Neural cell (in vitro differentiated cells): ENCODE measurements around the gene RMDN2. TPM values are rescaled to one million over a fixed set of nuclear protein-coding genes. Genes with fewer than 3 reads are reported as not detected.
"Not testable (repeated sequence)": the region's sequence is repeated elsewhere in the genome, so short reads cannot be mapped to it uniquely, and the experiment has no call there.

Experiments used
- H2AFZ ChIP-seq: fragments of 200-600, 300-800 bp; sonication (generic), shearing (Covaris generic); 2 replicates; pipeline ENCODE4 v1.6.0; 2014; ENCODE audit warnings: low read depth, mild to moderate bottlenecking, antibody characterized with exemption, low read length, moderate library complexity
- H3F3A ChIP-seq: fragments of 200-600 bp; shearing (Covaris generic); 2 replicates; pipeline ENCODE4 v1.6.1; 2016; ENCODE audit warnings: mild to moderate bottlenecking, moderate library complexity, mixed read lengths, antibody characterized with exemption, low read length; ENCODE audit not compliant: insufficient read depth, poor library complexity, severe bottlenecking
- H3K27ac ChIP-seq: fragments of 200-600, 300-800 bp; sonication (generic), shearing (Covaris generic); 2 replicates; pipeline ENCODE4 v1.5.1; 2014; ENCODE audit warnings: mild to moderate bottlenecking, low read length, moderate library complexity
- H3K27me3 ChIP-seq: fragments of 300-800, 200-600 bp; sonication (generic), shearing (Covaris generic); 2 replicates; pipeline ENCODE4 v1.6.0; 2014; ENCODE audit warnings: mild to moderate bottlenecking, low read depth, low read length, moderate library complexity; ENCODE audit not compliant: insufficient read depth
- H3K36me3 ChIP-seq: fragments of 300-800, 200-600 bp; sonication (generic), shearing (Covaris generic); 2 replicates; pipeline ENCODE4 v1.5.1; 2014; ENCODE audit warnings: mild to moderate bottlenecking, antibody characterized with exemption, low read length, moderate library complexity; ENCODE audit not compliant: insufficient read depth
- H3K4me2 ChIP-seq: fragments of 300-800, 200-600 bp; sonication (generic), shearing (Covaris generic); 2 replicates; pipeline ENCODE4 v1.6.0; 2014; ENCODE audit warnings: mild to moderate bottlenecking, low read length
- H3K4me3 ChIP-seq: fragments of 300-800, 200-600 bp; sonication (generic), shearing (Covaris generic); 2 replicates; pipeline ENCODE4 v1.5.1; 2014; ENCODE audit warnings: mild to moderate bottlenecking, low read length, moderate library complexity
- H3K79me2 ChIP-seq: fragments of 200-600 bp; shearing (Covaris generic); replicated peaks from 2 replicates; pipeline ENCODE4 v1.6.0; 2014; ENCODE audit warnings: mild to moderate bottlenecking, low read length, moderate library complexity; ENCODE audit not compliant: insufficient read depth
- H3K9ac ChIP-seq: fragments of 300-800, 200-600 bp; sonication (generic), shearing (Covaris generic); 2 replicates; pipeline ENCODE4 v1.6.1; 2016; ENCODE audit warnings: mild to moderate bottlenecking, low read length, mixed read lengths
- H3K9me2 ChIP-seq: fragments of 200-600 bp; shearing (Covaris generic); 2 replicates; pipeline ENCODE4 v1.6.1; 2016; ENCODE audit warnings: mild to moderate bottlenecking, low read length, mixed read lengths; ENCODE audit not compliant: insufficient read depth
- H3K9me3 ChIP-seq: fragments of 200-600, 300-800 bp; sonication (generic), shearing (Covaris generic); 2 replicates; pipeline ENCODE4 v1.6.1; 2016; ENCODE audit warnings: mild to moderate bottlenecking, mixed run types, low read length, moderate library complexity, mixed read lengths
- H4K20me1 ChIP-seq: fragments of 200-600 bp; shearing (Covaris generic); 2 replicates; pipeline ENCODE4 v1.6.1; 2016; ENCODE audit warnings: mild to moderate bottlenecking, mixed run types; ENCODE audit not compliant: insufficient read depth
- EP300 ChIP-seq: fragments of 450-650 bp; conservative IDR thresholded peaks from 2 replicates; pipeline ENCODE4 v1.6.1; 2014; ENCODE audit warnings: antibody characterized with exemption, mild to moderate bottlenecking, moderate library complexity; ENCODE audit not compliant: poor library complexity, severe bottlenecking
- MXI1 ChIP-seq: fragments of 450-650 bp; conservative IDR thresholded peaks from 2 replicates; pipeline ENCODE4 v1.6.1; 2014; ENCODE audit warnings: antibody characterized with exemption, mild to moderate bottlenecking; ENCODE audit not compliant: poor library complexity, severe bottlenecking
- RAD21 ChIP-seq: fragments of 450-650 bp; conservative IDR thresholded peaks from 2 replicates; pipeline ENCODE4 v1.6.1; 2014; ENCODE audit warnings: antibody characterized with exemption, mild to moderate bottlenecking, moderate library complexity
- SMC3 ChIP-seq: fragments of 450-650 bp; conservative IDR thresholded peaks from 2 replicates; pipeline ENCODE4 v1.6.1; 2014; ENCODE audit warnings: antibody characterized with exemption, mild to moderate bottlenecking, moderate library complexity; ENCODE audit not compliant: poor library complexity
- polyA plus RNA-seq: library from polyadenylated mRNA; depleted of rRNA; stranded (reverse); fragments of >200 nt; gene quantifications from 2 replicates; pipeline ENCODE4 v1.2.3, GENCODE V29; 2014

The RMDN2 gene
- polyA plus RNA-seq, 1 donor from 2014 or later: 5.5 TPM

DNA sequence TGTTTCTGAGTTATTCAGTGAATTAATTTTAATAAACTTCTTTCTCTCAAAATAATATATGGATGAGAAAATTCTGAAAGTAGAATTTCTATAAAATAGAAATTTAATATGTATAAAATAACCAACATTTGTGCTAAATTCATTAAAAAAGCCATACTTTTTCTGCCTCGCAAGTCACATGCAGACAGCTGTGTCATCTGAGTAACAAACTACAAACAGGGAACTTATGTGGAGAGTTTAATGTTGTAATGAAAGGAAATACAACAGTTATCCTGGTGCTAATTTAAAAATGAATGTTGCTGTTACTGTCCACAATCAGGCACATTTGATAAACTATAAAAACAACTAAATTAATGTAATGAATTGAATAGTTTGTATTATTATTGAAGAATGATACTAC lies 22.2 kb downstream of the RMDN2 start:
- no peaks in the 10 kb centered on the region for H4K20me1 ChIP-seq
- no peaks in the 10 kb centered on the region for H3K36me3 ChIP-seq
- no peak overlapping the region for H2AFZ ChIP-seq
- H3F3A ChIP-seq: no peaks in the 10 kb centered on the region
- no peaks in the 10 kb centered on the region for H3K27me3 ChIP-seq
- H3K27ac ChIP-seq: no peak overlapping the region
- no peak overlapping the region for H3K4me3 ChIP-seq
- H3K79me2 ChIP-seq: no peaks in the 10 kb centered on the region
- no peak overlapping the region for H3K4me2 ChIP-seq
- TF ChIP-seq SMC3 (no peak), EP300 (no peak), RAD21 (no peak)
- H3K9me2 ChIP-seq: no peaks in the 10 kb centered on the region
- H3K9ac ChIP-seq: no peak overlapping the region
- no peaks in the 10 kb centered on the region for H3K9me3 ChIP-seq

GRCh38 chr2:37962018-37962739 lies 37.1 kb downstream of the RMDN2 start:
- H3K4me3 ChIP-seq, H3K9me3 ChIP-seq, H2AFZ ChIP-seq, H3F3A ChIP-seq, H3K79me2 ChIP-seq, H4K20me1 ChIP-seq, H3K27me3 ChIP-seq, H3K27ac ChIP-seq, H3K9ac ChIP-seq, H3K4me2 ChIP-seq, H3K36me3 ChIP-seq, H3K9me2 ChIP-seq: not testable (repeated sequence)

DNA sequence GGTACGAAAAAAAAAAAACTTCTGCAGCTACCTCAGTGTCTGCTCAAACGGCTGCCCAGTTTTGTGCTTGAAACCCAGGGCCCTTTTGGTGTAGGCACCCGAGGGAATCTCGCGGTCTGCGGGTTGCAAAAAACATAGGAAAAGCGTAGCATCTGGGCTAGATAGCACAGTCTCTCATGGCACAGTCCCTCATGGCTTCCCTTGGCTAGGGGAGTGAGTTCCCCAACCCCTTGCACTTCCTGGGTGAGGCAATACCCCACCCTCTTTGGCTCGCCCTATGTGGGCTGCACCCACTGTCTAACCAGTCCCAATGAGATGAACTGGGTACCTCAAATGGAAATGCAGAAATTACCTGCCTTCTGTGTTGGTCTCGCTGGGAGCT lies 37.6 kb downstream of the RMDN2 start:
- not testable (repeated sequence) for H3K27ac ChIP-seq, H3K4me3 ChIP-seq, H3K9ac ChIP-seq, H3K4me2 ChIP-seq, H4K20me1 ChIP-seq, H3K9me3 ChIP-seq, H3K27me3 ChIP-seq, H3K9me2 ChIP-seq, H3K36me3 ChIP-seq, H2AFZ ChIP-seq, H3K79me2 ChIP-seq, H3F3A ChIP-seq

- not testable (repeated sequence) for H3K9me2 ChIP-seq, H3K79me2 ChIP-seq, H3K4me2 ChIP-seq, H3K36me3 ChIP-seq, H3K27ac ChIP-seq, H3K9me3 ChIP-seq, H3K4me3 ChIP-seq, H2AFZ ChIP-seq, H3K27me3 ChIP-seq, H4K20me1 ChIP-seq, H3F3A ChIP-seq, H3K9ac ChIP-seq
These were observed 38.8 kb downstream of the RMDN2 start for GRCh38 chr2:37963901-37964300.

GRCh38 chr2:37966326-37966725 lies 41.2 kb downstream of the RMDN2 start:
- Histone ChIP-seq H3K9ac (no peak overlapping the region), H4K20me1 (no peaks in the 10 kb centered on the region), H3K4me3 (no peak overlapping the region), H3K79me2 (no peaks in the 10 kb centered on the region), H3K36me3 (no peaks in the 10 kb centered on the region), H3K27me3 (no peaks in the 10 kb centered on the region), H3F3A (no peaks in the 10 kb centered on the region), H3K4me2 (no peak overlapping the region), H3K27ac (no peak overlapping the region), H3K9me2 (no peaks in the 10 kb centered on the region), H3K9me3 (no peaks in the 10 kb centered on the region), H2AFZ (no peak overlapping the region)
- TF ChIP-seq MXI1: no peak
